Stimulated activated CD4-positive, alpha-beta T cell treated with anti-CD3 and anti-CD28 coated beads, Interleukin-12 subunit alpha, Interleukin-12 subunit beta, amount 100 ng/mL, for 24 hours (primary cell): ENCODE measurements around the gene GSDMA.

Source experiments
- DNase-seq, 2 experiments: peaks; one replicate each; pipeline ENCODE4 v3.0.0-alpha.2; 2020; ENCODE audit warnings: low read depth in 2 of 2

The GSDMA gene

GRCh38 chr17:40021451-40021971, 58.7 kb downstream of the GSDMA start:
- no peak for DNase-seq

DNA sequence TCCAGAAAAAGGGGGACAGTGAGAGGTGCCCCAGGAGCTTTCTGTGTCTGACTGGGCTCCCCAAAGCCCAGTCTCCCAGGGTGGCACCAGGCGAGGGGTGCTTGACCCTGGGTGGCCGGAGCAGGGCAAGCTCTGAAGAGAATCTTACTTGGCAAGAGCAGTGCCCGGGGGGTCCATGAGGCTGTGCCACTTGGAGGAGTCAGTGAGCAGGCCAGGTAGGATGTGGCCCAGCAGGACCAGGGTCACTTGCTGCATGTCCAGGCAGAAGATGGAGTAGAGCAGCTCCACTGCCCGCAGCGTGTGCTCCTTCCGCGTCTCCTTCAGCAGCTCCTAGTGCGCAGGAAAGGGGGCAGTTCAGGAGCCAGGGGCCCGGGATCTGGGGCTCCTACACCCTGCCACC, 59.7 kb downstream of the GSDMA start:
- DNase-seq = no peak

- no peak for DNase-seq
Observed at GRCh38 chr17:40022961-40023541, 60.2 kb downstream of the GSDMA start.

- DNase-seq = no peak
Observed at GRCh38 chr17:40023590-40024292, 60.9 kb downstream of the GSDMA start.

GRCh38 chr17:40024901-40025300, 62.1 kb downstream of the GSDMA start:
- DNase-seq = no peak

DNA sequence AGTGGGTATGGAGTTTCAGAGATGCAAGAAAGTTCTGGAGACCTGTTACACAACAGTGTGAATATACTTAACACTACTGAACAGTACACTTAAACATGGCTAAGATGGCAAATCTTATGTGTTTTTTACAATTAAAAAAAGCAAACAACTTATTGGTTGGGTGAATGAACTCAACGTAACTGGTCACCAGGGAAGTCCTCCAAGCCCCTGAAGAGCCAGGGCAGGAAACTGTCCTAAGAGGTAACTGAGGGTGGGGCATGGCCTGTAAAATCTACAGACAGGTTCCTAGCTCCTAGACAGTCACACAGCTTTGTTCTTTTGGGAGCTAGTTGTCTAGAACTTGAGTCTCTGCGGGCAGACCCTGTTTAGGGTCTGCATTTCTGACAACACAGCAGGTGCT, 62.8 kb downstream of the GSDMA start:
- DNase-seq = no peak

DNA sequence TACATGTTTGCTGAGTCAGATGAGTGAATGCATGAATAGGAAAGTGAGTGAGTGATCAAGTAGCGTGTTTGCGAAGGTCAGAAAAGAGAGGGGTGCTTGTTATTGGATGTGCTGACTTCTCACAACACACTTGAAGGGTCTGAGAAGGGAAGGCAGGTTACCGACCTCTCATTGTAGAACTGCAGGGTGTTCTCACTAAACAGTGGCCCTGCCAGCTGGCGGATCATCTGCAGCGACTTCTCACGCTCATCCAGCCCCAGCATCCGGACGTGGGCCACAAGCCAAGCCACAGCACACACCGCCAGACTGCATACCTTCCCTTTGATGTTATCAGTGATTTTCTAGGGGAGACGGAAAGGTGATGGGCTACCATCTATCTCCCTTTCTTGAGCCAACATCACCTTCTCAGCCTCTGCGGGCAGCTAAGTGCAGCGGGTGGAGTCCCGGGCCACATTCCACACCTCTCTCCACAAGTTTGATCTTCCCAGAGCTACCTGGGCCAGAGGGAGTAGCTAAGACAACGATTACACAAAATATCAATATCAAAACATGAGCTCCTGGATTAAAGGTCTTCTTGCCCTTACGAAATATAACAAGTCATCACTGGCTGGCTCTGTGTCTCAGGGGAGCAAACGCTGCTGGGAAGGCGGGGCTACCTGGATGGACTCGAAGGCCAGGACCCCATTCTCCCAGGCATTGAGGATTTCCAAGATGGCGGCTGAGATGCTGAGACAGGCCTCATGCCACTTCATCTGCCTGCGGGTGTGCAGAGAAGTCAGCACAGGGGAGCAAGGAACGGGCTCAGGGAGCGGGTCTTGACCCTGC, 63.4 kb downstream of the GSDMA start:
- no peak for DNase-seq

- DNase-seq = peak; percentile 30 to 73
Observed at GRCh38 chr17:40026816-40027613, 64.2 kb downstream of the GSDMA start.
